NK-92 treated with Interleukin-12 subunit alpha and Interleukin-12 subunit beta, amount 100 ng/mL, for 24 hours (cell line): ENCODE data around the gene PYGO2.
A peak's percentile ranks its signal among the peaks of the same experiment; 100 is the strongest.
"Not testable (repeated sequence)": the region's sequence is repeated elsewhere in the genome, so short reads cannot be mapped to it uniquely, and the experiment has no call there.

Source experiments
- DNase-seq: peaks from one replicate; lab custom pipeline; 2025; lab: John Stamatoyannopoulos, UW

Gene PYGO2

DNA sequence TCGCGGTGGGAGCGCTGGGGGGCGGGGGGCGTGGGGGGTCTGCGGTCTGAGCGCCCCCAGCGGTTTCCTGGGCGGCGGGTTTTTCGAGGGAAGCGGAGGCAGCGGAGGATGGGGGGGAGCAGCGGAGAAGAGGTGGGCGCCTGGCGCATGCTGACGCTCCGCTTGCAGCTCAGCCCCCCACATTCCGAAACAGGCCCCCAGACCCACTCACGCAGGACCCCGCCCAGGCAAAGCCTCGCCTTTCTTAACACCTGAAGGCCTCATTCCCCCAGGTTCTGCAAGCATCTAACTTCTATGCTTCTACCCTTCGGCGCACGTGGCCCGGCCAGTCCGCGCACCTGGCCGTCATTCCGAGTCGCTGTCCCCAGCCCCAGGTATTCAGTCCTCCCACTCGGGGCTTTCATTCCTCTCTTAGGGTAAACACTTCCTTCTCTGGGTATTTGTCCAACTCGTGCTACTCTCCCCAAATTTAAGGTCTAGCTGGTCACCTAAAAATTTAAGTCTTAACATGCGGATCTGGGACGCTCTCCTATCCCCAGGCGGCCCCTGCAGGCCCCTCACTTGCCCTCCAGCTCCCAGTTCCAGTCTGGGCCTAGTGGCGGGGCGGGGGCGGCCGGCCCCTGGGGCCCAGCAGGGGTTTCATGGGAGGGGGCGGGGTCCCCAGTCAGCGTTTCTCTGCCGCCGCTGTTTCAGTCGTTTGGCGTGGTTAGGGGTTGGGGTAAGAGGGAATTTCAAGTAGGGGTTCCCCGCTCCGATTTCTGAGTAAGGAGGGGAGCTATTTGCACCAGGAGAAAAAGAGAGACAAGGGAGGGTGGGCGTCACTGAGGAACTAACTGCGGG is 38.2 kb upstream of the PYGO2 start:
- no peak for DNase-seq

DNA sequence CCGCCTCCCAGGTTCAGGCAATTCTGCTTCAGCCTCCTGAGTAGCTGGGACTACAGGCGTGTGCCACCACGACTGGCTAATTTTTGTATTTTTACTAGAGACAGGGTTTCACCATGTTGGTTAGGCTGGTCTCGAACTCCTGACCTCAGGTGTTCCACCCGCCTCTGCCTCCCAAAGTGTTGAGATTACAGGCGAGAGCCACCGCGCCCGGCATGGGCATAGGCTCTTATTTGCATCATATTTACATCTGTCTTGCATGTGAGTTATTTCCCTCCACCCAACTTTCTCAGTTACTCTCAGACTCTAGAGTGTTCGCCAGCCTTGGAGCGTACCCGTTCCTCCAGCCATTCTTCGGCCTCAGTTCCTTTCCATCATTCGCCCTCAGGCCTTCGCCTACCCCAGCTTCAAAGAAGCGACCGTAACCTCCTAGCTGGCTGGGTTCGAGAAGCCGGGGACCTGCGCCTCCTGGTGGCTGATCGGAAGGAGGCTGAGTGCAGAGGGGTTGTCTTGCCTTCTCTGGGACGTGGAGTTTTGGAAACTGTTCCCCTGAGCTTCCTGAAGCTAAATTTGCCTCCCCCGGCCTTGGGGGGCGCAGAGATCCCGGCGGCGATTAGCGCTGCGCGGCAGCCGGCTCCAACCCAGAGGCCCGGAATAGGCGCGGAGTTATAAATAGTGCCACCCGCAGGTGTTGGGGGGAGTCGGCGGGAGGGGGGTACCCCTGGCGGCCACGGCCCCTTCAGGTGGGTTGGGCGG is 37.4 kb upstream of the PYGO2 start:
- no peak for DNase-seq

DNA sequence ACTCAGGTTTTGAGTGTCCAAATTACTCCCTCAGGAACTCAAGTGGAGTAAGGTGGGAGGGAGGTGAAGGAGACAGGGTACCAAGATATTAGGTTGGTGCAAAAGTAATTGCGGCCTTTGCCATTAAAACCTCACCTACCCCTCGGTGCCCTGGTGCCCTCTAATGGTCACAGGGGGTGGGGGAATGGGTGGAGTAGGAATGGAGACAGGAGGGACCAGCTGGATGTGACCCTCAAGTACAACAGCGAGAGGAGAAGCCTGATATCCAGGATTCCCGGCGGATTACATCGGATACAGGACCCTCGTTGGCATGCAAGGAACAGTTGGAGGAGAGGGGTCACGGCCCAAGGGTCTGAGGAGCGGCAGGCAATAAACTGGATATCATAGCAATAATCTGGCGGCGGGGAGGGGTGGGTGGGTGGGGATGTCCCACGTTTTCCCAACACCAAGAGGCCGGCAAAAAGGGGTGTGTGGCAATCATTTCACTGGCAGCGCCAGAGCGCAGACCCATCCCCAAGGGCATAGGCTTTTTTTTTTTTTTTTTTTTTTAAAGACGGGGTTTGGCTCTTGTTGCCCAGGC is 36.7 kb upstream of the PYGO2 start:
- DNase-seq, result no peak

DNA sequence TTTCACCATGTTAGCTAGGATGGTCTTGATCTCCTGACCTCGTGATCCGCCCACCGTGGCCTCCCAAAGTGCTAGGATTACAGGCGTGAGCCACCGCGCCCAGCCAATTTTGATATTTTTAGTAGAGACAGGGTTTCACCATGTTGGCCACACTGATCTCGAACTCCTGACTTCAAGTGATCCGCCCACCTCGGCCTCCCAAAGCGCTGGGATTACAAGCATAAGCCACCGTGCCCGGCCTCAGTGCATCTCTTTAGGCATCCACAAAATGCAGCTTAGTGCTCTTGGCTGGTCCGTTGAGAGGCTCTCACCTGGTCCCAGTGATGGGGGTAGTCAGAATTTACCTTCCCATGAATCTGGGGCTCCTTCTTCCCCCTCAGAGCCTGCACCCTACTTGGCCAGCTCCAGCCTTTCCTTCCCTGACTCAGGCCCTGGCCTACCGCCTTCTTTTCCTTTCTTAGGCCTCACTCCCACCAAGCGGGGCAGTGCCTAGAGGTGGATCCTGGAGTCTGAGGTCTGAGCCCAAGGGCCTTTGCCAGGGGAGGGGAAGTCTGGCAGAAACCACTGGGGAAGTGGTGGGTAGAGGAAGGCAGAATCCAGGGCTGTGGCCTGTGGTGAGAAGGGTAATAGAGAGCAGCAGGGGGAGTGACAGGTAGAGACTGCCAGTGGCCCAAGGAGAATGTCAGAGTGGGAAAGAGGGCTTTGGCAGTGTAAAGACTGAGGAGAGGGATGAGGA is 35.6 kb upstream of the PYGO2 start:
- no peak for DNase-seq

DNA sequence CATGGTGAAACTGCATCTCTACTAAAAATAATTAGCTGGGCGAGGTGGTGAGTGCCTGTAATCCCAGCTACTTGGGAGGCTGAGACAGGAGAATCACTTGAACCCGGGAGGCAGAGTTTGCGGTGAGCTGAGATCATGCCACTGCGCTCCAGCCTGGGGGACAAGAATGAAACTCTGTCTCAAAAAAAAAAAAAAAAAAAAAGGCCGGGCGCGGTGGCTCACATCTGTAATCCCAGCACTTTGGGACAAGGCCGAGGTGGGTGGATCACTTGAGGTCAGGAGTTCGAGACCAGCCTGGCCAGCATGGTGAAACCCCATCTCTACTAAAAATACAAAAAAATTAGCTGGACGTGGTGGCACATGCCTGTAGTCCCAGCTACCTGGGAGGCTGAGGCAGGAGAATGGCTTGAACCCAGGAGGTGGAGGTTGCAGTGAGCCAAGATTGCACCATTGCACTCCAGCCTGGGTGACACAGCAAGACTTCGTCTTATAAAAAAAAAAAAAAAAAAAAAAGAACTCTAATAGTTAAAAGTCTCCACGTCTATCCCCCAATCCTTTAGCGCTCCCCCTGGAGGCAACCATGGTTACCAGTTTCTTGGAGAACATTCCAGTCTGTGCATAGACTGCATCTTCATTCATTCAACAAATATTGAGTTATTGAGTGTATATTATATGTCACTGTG is 33.9 kb upstream of the PYGO2 start:
- not testable (repeated sequence) for DNase-seq

DNA sequence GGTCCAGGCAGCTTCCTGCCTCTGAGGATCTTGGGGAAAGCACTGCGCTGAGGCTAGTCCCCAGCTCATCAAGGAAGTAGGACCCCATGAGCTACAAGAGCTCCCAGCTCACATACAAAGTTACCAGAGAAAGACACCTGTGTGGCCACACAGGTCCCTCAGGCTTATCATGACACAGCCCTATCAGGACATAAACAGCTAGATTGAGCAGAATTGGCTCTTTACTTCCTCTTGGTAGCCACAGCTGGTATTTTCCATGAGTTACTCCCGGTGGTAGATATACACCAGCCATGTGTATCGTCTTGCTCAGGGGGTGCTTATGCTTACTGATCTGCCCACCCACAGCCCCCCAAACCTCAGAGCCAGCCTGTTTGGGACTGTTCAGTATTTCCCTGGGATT is 33.0 kb upstream of the PYGO2 start:
- DNase-seq, result no peak

DNA sequence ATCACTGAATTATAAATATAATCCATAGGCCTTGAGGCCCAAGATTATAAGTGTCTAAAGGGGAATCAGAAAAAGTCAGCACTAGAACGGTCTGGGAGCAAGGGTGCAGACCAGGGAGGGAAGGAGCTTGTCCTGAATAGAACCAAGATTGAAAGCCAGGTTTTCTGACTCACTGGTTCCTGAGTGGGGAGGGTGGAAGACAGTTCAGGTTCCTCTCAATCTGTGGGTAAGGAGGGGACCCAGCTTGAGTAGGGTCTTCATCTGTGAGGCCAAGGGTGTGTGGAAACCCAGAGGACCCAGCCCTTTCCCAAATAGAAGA is 32.6 kb upstream of the PYGO2 start:
- no peak for DNase-seq

DNA sequence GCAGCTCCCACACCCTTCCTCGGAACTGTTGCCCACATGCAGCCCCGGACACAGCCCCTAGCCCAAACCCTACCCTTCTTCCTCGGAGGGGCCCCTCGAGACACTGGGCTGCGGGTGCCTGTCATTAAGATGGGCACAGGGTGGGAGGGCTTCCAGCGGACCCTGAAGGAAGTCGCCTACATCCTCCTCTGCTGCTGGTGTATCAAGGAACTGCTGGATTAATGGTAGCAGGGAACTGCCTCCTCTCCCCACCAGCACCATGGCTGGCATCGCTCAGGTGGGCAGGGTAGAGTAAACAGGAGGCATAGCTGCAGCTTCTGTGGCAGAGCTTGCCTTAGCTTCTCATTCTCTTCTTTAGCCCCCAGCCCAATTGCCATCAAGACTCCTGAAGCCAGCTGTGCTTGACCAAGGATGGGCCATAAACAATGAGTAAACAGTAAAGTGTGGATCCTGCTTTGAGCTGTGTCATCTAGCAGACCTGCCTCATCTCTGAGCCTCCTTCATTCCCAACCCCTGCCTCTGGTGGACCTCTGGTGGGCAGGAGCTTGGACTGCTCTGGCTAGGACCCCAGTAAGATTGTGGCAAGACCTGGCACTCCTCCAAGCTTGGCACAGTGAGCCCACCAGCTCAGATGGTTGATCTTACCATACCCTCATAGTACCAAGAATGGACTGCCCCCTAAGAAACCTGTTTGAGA is 32.1 kb upstream of the PYGO2 start, which contains the start of gene LENEP:
TSS of gene LENEP (plus strand) at position 15 of the 697 bp plus-strand sequence. CDS start at position 37, 22 bp downstream.
- DNase-seq, result no peak

DNA sequence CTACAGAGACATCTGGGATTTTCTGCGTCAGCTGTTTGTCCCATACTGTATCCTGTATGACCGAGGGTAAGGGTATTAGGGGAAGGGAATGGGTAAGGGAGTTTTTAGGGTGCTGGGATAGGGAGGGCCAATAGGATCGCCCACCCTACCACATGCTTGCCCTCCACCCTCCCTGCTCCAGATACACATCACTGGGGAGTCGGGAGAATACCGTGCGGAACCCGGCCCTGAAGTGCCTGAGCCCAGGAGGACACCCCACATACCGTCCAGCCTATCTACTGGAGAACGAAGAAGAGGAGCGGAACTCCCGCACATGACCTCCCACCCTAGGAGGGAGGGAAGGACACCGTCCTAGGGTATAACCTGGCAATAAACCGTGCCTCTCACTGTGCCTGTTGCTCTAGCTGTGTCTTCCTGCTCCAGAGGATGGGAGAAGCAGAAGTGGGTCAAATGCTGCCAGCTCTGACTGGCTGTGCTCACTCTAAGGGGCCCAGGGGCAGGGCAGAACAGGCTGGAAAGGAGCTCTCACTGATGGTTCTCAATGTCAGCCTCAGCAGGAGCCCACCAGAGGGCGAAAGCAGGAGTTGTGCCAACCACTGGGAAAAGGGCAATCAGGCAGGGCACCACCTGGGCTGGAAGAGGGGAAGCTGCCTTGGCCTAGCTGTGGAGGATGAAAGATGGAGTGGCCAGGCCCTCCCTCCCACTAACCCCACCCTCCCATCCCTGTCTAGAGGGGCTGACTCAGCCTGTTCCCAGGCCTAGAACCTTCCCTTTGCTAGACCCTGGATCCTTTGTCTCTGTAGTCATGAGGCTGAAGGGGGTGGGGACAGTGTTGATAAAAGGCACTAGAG is 31.4 kb upstream of the PYGO2 start:
- no peak for DNase-seq

DNA sequence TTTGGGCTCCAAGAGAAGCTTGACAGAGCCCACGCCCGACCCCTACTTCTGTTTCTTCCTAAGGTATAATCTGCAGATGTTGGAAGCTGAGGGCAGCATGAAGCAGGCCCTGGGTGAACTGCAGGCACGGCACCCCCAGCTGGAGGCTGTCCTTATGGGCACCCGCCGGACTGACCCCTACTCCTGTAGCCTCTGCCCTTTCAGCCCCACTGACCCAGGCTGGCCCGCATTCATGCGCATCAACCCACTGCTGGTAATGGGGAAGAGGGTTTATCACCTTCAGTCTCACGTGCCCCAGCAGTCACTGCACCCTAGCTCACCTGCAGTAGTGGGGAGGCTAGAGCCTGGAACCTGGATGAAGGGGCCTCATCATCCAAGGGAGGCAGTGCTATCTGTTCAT is 28.7 kb upstream of the PYGO2 start:
- no peak for DNase-seq

DNA sequence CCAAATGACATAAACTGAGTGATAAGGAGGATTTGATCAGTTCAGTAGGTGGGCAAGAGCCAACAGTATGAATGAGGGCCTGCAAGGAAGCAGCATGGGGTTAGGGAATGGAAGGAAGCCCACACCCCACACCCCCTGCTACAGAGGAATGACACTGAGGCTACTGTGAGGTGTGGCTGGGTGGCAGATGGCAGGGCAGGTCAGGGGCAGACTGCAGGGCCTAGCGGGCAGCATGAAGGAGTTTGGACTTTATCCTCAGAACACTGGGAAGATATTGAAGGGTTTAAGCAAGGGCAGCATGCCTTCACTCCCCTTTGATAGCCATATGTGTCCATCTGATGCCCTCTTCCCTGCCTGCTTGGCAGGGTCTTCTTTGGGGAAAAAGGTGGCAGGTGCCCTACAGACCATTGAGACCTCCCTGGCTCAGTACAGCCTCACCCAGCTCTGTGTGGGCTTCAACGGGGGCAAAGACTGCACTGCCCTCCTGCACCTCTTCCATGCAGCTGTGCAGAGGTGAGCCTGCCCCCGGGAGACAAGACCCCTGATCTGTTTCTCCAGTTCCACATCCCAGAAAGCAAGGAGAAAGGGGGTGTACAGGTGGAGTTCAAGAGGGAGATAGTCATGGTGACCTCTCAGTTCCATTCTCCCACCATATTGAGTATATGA is 27.7 kb upstream of the PYGO2 start:
- no peak for DNase-seq

DNA sequence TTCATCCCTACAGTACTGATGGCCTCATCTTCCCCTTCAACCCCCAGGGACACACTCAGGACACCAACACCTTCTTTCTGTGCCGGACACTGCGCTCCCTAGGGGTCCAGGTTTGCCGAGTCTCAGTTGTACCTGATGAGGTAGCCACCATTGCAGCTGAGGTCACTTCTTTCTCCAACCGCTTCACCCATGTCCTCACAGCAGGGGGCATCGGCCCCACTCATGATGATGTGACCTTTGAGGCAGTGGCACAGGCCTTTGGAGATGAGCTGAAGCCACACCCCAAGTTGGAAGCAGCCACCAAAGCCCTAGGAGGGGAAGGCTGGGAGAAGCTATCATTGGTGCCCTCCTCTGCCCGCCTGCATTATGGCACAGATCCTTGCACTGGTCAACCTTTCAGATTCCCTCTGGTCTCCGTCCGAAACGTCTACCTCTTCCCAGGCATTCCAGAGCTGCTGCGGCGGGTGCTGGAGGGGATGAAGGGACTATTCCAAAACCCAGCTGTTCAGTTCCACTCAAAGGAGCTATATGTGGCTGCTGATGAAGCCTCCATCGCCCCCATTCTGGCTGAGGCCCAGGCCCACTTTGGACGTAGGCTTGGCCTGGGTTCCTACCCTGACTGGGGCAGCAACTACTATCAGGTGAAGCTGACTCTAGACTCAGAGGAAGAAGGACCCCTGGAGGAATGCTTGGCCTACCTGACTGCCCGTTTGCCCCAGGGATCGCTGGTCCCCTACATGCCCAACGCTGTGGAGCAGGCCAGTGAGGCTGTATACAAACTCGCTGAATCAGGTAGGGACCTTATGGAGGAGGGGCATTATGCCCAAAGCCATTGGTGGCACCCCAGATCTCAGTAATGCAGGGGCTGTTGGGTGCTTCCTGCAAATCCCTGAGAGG is 26.7 kb upstream of the PYGO2 start:
- no peak for DNase-seq

DNA sequence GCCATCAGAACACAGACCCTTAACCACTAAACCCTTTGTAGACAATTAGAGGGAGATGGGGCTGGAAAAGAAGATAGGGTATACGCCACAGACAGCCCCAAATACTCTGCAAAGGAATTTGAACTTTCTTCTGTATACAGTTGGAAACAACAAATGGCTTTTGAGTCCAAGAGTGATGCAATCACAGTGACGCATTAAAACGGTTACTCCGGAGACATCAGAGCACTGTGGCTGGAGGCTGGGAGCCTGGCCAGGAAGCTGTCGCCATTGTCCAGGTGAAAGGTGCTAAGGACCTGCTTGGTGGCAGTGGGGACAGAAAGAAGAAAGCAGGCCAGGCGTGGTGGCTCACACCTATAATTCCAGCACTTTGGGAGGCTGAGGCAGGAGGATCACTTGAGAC is 25.7 kb upstream of the PYGO2 start:
- DNase-seq, result no peak

DNA sequence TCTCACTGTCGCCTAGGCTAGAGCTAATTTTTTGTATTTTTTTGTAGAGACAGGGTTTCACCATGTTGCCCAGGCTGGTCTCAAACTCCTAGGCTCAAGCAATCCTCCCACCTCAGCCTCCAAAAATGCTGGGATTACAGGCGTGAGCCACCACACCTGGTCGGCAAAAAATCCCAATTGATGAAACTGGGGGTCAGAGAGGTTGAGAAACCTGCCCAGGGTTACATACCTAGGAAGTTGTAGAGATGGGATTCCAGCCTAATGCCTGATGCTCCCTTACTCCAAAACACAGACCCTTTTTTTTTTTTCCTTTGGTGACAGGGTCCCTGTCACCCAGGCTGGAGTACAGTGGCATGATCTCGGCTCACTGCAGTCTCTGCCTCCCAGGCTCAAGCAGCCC is 25.2 kb upstream of the PYGO2 start:
- not testable (repeated sequence) for DNase-seq

DNA sequence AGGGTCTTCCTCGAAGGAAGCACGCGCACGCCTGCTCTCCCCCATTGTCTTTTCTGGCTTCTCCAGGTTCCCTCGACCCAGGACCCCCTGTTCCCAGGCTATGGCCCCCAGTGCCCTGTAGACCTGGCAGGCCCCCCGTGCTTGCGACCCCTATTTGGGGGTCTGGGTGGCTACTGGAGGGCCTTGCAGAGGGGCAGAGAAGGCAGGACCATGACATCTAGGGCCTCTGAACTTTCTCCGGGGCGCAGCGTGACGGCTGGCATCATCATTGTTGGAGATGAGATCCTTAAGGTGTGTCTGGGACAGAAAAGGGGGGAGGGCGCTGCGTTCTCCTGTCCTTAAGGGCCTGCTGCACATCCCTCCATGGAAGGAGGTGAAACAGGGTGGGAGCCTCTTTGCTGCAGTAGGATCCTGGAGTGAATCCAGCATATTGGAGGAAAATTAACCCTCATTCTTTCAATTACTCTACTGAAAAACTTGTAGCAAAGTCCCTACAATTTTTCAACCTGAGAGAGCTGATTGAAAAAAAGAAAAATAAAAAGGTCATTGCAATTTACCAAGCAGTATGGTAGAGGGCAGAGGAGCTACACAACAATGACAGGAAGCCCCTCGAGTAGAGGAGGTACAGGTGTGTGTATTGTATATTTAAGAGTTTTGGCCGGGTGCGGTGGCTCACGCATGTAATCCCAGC is 22.3 kb upstream of the PYGO2 start:
- DNase-seq, result no peak

DNA sequence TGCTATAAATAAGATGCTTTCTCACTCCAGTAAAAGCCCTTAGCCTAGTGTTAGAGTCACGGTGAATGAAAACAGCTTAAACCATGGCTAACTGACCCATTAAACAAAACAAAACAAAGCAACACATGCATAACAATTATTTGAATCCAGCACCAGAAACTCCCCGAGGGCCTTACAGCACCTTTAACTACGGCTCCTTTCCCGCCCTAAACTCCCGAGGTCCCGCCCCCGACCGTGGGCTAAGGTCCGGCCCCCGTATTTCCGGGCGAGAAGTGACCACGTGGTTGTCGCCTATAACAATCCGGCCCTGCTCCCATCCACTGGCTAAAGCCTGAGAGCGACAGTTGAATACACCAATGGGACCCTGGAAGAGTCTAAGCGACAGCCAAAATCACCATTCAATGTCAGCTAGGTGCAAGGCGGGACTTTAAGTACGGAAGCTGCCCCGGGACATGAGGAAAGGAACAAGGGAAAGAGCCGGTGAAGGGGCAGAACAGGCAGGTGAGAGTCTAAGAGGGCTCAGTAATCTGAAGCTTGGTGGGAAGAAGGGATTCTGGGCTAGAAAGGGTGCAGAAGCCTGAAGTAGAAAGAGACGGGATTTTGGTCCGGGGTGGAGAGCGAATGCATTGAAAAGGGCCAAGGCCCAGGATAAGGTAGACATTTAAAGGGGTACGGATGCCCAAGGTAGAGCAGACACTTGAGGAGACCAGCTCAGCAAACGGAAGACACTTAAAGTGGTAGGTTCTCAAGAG is 21.5 kb upstream of the PYGO2 start, which contains the start of gene FLAD1:
TSS of gene FLAD1 (plus strand) at position 448 of the 752 bp plus-strand sequence. CDS start 351 bp downstream, outside the sequence.
- peak; percentile 93 for DNase-seq

DNA sequence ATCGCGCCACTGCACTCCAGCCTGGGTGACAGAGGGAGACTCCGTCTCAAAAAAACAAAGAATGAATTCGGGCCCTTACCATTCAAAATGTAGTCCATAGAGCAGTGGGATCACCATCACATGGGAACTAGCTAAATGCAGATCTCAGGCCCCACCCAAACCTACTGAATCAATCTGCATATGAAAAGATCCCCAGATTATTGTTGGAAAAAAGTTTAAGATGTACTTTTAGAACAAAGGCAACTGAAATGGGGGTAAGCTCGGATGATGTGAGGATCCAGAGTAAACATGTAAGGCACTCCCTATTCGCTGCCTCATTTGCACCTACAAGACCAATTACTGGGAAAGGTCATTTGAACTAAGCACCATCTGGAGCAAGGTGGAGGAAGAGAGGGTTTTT is 20.8 kb upstream of the PYGO2 start:
- no peak for DNase-seq
